IPS-15b (cell line): ENCODE data around the gene APH1B.
"Not testable (repeated sequence)": the region's sequence is repeated elsewhere in the genome, so short reads cannot be mapped to it uniquely, and the experiment has no call there.

Experiments used
- H3K27me3 ChIP-seq: one replicate; pipeline ENCODE4 v1.6.1; 2013; ENCODE audit warnings: low read length; ENCODE audit not compliant: control insufficient read depth, insufficient read depth
- H3K36me3 ChIP-seq: one replicate; pipeline ENCODE4 v1.6.1; 2013; ENCODE audit warnings: low read length; ENCODE audit not compliant: control insufficient read depth, insufficient read depth
- H3K4me1 ChIP-seq: one replicate; pipeline ENCODE4 v1.6.1; 2013; ENCODE audit warnings: mild to moderate bottlenecking, low read length; ENCODE audit not compliant: control insufficient read depth, insufficient read depth
- H3K4me3 ChIP-seq: one replicate; pipeline ENCODE4 v1.5.1; 2013; ENCODE audit warnings: low read depth, low read length
- H3K9ac ChIP-seq: one replicate; pipeline ENCODE4 v1.6.1; 2013; ENCODE audit warnings: low read depth, mild to moderate bottlenecking, low read length
- H3K9me3 ChIP-seq: one replicate; pipeline ENCODE4 v1.6.1; 2013; ENCODE audit warnings: mild to moderate bottlenecking, low read length; ENCODE audit not compliant: control insufficient read depth, insufficient read depth

Gene APH1B

GRCh38 chr15:63277038-63277892 lies at the start of gene APH1B:
APH1B (plus strand) TSS chr15:63277605; CDS start chr15:63277624, 19 bp downstream.
- Histone ChIP-seq H3K36me3 (no peaks in the 10 kb centered on the region), H3K27me3 (peaks cover 22% of the 10 kb centered on the region), H3K4me1 (peaks cover 13% of the 10 kb centered on the region), H3K4me3 (peak within 1 kb of the TSS; percentile 66), H3K9me3 (no peaks in the 10 kb centered on the region), H3K9ac (peak within 1 kb of the TSS; percentile 50)

GRCh38 chr15:63227689-63228088 lies 49.7 kb upstream of the APH1B start:
- no peak overlapping the region for H3K9ac ChIP-seq
- no peaks in the 10 kb centered on the region for H3K9me3 ChIP-seq
- no peaks in the 10 kb centered on the region for H3K4me1 ChIP-seq
- H3K27me3 ChIP-seq, result no peaks in the 10 kb centered on the region
- no peak overlapping the region for H3K4me3 ChIP-seq
- no peaks in the 10 kb centered on the region for H3K36me3 ChIP-seq

DNA sequence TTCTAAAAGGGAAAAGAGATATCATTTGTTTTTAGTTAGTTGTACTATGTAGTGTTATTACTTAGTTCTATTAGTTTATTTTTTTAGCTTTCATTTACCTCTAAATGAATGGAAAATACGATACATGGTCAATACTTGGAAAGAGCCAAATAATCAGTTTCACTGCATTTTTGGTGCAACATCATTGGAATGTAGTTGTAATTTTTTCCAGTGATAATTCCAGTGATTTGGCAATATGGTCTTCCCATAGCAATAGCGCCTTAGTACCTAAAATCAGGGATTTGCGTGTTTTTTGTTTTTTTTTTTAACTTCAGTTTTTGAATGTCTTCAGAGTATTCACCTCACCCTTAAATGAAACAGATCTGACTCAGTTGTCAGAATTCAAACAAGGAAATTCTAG lies 46.2 kb upstream of the APH1B start:
- H3K4me1 ChIP-seq, result no peaks in the 10 kb centered on the region
- no peaks in the 10 kb centered on the region for H3K9me3 ChIP-seq
- no peak overlapping the region for H3K4me3 ChIP-seq
- H3K9ac ChIP-seq, result no peak overlapping the region
- H3K36me3 ChIP-seq, result no peaks in the 10 kb centered on the region
- no peaks in the 10 kb centered on the region for H3K27me3 ChIP-seq

- no peaks in the 10 kb centered on the region for H3K4me1 ChIP-seq
- no peaks in the 10 kb centered on the region for H3K9me3 ChIP-seq
- no peak overlapping the region for H3K4me3 ChIP-seq
- no peak overlapping the region for H3K9ac ChIP-seq
- H3K27me3 ChIP-seq, result no peaks in the 10 kb centered on the region
- no peaks in the 10 kb centered on the region for H3K36me3 ChIP-seq
Measured at GRCh38 chr15:63231706-63232105, 45.7 kb upstream of the APH1B start.

DNA sequence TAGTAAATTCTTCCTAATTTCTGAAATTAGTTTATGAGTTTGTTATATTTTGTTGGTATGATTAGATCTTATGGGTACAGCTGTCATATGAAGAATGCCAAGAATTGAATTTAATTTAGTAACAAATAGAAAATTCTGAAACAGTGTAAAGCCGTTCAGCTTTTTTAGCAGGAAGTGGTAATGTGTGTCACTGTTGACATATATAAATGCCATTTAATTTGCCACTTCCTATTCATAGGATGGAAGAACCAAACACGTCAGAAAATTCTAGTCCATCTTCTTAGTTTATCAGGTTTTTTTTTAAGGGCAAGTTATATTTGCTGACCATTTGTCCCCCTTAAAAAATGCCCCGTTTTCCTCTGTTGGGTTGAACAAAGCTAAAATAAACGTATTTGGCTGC lies 45.0 kb upstream of the APH1B start:
- Histone ChIP-seq H3K4me1 (no peaks in the 10 kb centered on the region), H3K9me3 (no peaks in the 10 kb centered on the region), H3K36me3 (no peaks in the 10 kb centered on the region), H3K27me3 (no peaks in the 10 kb centered on the region), H3K9ac (no peak overlapping the region), H3K4me3 (no peak overlapping the region)

DNA sequence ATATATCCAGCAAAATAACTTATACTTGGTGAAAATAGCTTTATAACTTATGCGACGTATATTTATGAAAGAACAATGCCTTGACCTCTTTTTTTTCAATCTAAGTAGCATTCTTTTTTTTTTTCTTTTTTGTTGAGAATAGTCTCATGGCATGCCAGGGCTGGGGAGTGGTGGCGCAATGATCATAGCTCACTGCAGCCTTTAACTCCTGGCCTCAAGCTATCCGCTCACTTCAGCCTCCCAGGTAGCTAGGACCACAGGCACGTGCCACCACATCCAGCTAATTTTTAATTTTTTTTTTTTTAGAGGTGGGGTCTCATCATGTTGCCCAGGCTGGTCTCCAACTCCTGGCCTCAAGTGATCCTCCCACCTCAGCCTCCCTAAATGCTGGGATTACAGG lies 44.5 kb upstream of the APH1B start:
- Histone ChIP-seq H3K9me3 (no peaks in the 10 kb centered on the region), H3K36me3 (no peaks in the 10 kb centered on the region), H3K27me3 (no peaks in the 10 kb centered on the region), H3K4me3 (no peak overlapping the region), H3K9ac (no peak overlapping the region), H3K4me1 (no peaks in the 10 kb centered on the region)

DNA sequence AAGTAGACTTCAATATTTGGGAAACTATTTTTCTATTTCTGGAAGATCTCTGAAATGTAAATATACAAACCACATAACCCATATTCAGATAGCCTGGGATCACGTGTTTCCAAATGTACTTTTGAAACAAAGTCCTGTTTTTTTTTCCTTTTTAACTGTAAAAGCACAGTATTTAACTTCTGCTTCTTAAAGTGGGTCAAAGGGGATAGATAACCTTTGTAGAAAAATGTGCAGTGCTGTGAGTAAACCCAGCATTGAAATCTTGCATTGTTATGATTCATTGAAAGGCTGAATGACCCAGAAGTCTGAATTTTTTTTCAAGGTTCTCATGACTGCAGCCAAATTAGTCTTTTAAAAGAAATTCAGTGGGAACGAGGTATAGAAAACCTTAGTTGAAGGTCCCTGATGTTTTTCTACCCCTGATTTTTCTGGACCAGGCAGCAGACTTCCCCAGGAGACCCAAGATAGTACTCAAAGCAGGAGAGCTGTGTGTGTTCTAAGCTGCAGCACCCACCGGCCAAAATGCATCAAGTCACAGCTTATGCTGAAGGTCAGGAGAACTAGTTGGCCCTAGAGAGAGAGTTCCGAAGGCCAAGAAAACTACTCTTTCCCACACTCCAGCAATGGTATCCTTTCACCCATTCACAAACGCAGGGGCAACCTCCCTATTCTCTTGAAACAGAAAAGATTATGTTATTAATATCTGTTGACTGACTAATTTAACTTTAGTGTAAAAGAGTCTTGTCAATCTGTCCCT lies 43.6 kb upstream of the APH1B start:
- Histone ChIP-seq H3K4me1 (no peaks in the 10 kb centered on the region), H3K9me3 (no peaks in the 10 kb centered on the region), H3K4me3 (no peak overlapping the region), H3K27me3 (no peaks in the 10 kb centered on the region), H3K36me3 (no peaks in the 10 kb centered on the region), H3K9ac (no peak overlapping the region)

DNA sequence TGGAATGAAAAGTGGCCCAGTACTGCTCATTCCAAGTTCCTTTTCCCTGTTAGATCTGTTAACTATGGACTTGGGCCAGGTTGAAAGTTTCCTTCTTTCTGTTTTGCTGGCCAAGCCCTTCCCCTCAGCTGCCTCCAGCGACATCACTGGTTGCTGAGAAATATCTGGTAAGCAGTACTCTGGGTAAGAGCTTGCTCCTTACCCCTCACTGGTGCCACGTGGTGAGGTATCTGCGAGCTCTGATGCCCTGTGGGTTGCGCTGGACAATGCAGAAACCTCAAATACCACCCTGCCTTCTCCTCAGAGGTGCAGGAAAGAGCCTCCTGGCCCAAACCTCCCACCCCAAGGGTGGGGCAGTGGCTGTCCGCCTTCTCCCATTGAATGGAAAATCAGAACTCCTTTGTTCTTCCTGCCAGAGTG lies 42.9 kb upstream of the APH1B start:
- Histone ChIP-seq H3K9ac (no peak overlapping the region), H3K27me3 (no peaks in the 10 kb centered on the region), H3K36me3 (no peaks in the 10 kb centered on the region), H3K4me3 (no peak overlapping the region), H3K9me3 (no peaks in the 10 kb centered on the region), H3K4me1 (no peaks in the 10 kb centered on the region)

DNA sequence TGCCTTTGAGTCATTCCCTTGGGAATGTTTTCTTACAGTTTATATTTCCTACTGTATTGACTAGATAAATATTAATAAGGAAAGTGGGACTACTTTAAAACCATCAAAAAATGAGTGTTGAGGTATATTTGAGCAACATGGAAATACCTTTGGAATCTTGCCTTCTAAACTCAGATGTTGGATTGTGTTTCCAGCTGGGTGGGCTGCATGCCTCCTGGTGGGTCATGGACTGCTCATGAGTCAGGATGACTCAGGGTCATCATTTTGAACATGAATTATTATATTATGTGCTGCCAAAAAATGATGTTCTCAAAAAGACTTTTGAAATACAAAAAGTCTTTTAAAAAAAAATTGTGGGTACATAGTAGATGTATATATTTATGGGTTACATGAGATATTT lies 41.1 kb upstream of the APH1B start:
- Histone ChIP-seq H3K27me3 (no peaks in the 10 kb centered on the region), H3K36me3 (no peaks in the 10 kb centered on the region), H3K4me1 (no peaks in the 10 kb centered on the region), H3K4me3 (no peak overlapping the region), H3K9ac (no peak overlapping the region), H3K9me3 (no peaks in the 10 kb centered on the region)

DNA sequence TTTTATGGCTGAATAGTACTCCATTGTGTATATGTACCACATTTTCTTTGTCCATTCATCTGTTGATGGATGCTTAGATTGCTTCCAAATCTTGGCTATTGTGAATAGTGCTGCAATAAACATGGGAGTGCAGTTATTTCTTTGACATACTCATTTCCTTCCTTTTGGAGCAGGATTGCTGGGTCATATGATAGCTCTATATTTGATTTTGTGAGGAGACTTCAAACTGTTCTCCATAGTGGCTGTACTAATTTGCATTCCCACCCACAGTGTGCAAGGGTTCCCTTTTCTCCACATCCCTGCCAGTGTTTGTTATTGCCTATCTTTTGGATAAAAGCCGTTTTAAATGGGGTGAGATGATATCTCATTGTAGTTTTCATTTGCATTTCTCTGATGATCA lies 40.3 kb upstream of the APH1B start:
- not testable (repeated sequence) for H3K9me3 ChIP-seq, H3K36me3 ChIP-seq, H3K9ac ChIP-seq, H3K4me1 ChIP-seq, H3K27me3 ChIP-seq, H3K4me3 ChIP-seq

GRCh38 chr15:63238171-63238570 lies 39.2 kb upstream of the APH1B start:
- H3K4me3 ChIP-seq, result no peak overlapping the region
- no peaks in the 10 kb centered on the region for H3K9me3 ChIP-seq
- H3K4me1 ChIP-seq, result no peaks in the 10 kb centered on the region
- no peaks in the 10 kb centered on the region for H3K27me3 ChIP-seq
- H3K9ac ChIP-seq, result no peak overlapping the region
- H3K36me3 ChIP-seq, result no peaks in the 10 kb centered on the region

- no peaks in the 10 kb centered on the region for H3K27me3 ChIP-seq
- no peaks in the 10 kb centered on the region for H3K36me3 ChIP-seq
- H3K9ac ChIP-seq, result no peak overlapping the region
- no peak overlapping the region for H3K4me3 ChIP-seq
- H3K9me3 ChIP-seq, result peaks cover 2% of the 10 kb centered on the region
- no peaks in the 10 kb centered on the region for H3K4me1 ChIP-seq
Measured at GRCh38 chr15:63238796-63239195, 38.6 kb upstream of the APH1B start.
